GM19463 (cell line): ENCODE data around the gene C2CD5.
"Not testable (repeated sequence)": the region's sequence is repeated elsewhere in the genome, so short reads cannot be mapped to it uniquely, and the experiment has no call there.

Source experiments
- ATAC-seq: cut with Tn5 transposase; IDR thresholded peaks from one replicate; pipeline ENCODE4 v1.9.1; 2021; ENCODE audit warnings: mild to moderate bottlenecking, moderate library complexity; ENCODE audit not compliant: unreplicated experiment

Gene C2CD5

DNA sequence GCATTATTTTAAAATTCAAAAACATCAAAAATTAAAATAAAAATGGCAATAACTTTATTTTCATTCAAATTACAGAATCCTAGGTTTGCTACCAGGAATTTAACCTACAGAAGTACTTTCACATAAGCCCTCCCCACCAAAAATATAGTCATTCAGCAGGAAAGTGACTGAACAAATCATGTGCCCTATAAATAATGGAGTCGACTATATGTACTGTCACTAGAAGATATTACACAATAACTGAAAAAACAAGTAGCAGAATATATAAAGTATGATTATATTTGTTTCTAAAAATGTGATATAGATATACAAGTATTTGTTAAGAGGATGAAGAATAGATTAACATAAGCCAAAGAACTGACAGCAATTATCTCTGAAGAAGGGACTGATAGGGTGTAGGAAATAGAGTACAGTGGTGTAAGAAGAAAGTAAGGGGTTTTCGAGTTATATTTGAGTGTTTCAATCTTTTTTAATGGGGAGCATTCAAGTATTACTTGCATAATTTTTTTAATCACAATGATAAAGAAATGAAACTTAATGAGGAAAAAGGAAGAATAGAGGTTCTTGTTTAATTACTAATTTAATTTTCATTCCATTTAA is 7.9 kb downstream of the C2CD5 start:
- no peak for ATAC-seq

DNA sequence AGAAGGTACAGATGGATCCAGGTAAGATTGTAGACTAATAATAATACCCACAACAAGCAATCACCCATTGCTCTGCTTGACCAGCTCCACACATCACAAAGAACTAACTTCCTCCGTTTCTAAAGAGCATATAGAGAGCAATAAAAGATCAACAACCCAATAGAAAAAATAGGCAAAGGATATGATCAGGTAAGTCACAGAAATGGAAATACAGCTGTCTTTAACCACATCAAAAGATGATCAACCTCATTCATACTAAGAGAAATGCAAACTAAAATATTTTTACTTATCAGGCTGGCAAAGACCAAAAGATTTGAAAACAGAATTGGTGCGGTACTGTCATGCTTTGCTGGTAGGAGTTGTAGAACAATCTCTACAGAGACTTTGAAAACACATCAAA is 8.9 kb downstream of the C2CD5 start:
- ATAC-seq = no peak

DNA sequence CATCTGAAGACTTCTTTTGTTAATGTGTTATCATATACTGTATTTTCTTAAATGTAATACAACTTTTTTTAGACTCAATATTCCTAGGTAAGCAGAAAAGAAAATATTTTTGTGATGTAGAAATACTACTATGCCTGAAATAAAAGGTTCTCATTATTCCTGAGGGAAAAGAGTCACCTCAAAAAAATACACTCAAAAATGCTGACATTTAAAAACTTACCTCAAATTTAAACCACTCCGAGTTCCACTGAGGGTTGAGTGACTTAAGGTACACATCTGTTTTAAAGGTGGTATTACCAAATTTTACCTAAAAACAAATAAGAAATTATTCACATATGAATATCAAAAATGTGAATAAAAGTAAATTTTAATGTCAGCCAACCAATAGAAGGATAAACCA is 9.3 kb downstream of the C2CD5 start:
- no peak for ATAC-seq

DNA sequence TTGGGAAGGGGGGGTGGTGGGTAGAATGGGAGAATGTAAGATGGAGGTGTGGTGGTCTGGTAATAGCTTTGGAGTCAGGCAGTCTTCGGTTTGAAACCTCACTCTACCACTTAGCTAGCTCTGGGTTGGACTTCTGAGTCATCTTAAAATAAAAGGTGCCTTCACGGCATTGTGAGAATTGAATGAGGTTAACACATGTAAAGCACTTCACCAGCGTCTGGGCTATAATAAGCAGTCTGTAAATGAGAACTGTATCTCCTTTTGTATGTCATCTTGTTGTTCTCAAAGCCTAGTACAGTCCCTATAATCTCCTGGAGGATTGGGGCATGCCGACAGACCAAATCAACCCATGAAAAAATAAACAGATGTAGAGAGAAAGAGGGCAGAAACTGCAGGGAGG is 11.2 kb downstream of the C2CD5 start:
- peak; percentile 61 for ATAC-seq

DNA sequence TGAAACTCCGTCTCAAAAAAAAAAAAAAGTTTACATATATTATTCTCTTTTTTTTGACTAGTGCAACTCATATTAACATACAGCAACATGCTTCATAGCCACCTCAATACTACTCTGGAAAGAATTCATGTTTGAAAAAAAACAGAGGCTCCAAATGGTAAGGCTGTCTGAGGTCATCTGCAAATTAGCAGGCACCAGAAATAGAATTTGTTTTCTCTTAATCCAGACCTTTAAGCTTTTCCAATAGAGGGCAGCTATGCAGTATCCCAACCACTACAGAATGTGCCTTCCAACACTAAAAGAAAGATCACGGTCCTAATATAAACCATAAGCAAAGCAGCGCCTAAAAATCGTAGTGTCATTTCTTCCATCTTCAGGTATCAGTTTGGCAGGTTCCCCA is 12.0 kb downstream of the C2CD5 start:
- ATAC-seq = no peak

DNA sequence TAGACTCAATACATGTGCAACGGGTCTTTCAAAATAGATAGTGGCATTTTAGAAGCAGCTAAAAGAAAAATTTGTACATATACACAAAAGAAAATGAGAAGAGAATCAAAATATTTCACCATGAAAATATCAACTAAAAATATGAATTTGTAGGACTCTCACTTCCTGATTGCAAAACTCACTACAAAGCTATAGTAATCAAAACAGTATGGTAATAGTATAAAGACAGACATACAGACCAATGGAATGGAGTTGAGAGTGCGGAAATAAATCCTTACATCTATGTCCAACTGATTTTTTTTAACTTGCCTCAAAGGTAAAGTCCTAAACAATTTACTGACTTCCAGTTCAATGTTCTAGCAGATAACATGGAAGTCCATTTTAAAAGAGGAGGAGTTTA is 13.1 kb downstream of the C2CD5 start:
- ATAC-seq = no peak

DNA sequence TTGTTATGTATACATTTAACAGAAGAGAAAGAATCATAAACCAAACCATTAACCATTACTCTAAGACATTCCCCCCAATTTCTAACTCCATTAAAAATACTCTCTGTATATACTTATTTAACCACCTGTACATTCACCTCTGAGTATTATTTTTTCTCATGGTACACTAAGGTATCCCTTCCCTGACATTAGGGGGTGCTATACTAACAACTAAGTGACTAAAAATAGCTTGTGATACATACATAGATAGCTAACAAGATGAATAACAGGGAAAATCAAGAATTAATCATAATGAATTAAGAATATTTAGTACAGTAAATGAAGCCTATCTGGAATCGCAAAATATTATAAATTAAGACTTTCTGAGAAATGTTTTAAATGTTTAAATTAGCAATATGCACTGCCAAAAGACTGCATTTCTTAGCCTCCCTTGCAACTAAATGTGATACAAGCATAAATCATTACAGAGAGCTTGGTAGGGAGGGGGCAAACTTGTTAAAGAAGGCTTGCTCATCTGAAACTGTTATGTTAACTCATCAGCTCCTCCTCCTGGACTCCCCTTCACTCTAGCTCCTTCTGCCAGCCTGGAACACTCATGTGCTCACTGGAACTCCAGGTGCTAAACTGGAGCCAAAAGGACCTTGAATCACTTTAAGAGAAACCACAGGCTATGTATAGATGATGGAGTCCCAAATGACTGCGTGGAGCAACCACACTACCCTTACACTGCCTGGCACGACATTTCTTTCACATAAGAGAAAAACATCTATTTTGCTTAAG is 14.9 kb downstream of the C2CD5 start:
- peak; percentile 65 for ATAC-seq

DNA sequence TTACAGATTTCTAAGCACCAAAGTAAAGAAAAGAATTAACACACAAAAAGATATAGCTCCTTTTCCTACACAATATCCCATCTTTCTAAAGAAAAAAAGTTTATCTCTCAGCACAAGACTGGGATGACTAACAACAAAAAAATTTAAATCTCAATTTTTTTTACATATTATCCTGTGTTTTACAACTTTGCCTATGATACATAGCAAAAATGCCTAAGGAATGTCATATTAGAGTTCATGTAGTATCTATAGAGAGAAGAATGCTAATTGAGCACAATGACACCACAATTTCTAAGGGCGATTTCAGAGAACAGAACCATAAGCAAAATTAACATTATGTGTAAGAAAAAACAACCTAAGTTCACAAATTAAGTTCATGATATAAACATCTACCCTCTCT is 16.3 kb downstream of the C2CD5 start:
- no peak for ATAC-seq

DNA sequence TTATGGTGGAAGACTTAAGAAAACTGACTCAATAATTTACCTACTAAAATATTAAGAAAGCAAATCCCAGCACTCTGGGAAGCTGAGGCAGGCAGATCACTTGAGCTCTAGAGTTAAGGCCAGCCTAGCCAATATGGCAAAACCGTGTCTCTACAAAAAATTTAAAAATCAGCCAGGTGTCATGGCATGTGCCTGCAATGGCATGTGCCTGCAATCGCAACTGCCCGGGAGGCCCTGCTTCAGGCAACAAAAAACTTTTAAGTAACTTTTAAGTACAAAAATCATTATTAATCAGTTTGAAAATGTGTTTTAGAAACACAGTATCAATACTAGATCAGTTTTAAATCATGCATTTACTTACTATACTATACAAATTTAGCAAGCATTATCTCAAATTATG is 17.5 kb downstream of the C2CD5 start:
- ATAC-seq = no peak

DNA sequence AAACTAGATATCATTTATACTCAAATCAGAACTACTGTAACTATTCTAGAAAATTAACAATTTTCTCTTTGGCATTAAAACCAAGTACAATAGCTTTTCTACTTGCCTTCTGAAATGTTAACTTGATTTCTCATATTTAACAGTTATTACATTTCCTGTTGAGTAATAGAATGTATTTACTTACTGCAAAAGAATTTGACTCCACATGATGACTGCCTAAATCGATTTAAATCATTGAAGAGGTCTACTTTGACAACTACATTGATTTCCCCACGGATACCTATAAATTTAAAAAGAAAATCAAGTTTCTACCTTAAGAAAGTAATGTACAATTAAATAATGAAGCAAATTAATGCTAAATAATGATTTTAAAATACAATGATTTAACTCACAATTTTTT is 18.9 kb downstream of the C2CD5 start:
- no peak for ATAC-seq

DNA sequence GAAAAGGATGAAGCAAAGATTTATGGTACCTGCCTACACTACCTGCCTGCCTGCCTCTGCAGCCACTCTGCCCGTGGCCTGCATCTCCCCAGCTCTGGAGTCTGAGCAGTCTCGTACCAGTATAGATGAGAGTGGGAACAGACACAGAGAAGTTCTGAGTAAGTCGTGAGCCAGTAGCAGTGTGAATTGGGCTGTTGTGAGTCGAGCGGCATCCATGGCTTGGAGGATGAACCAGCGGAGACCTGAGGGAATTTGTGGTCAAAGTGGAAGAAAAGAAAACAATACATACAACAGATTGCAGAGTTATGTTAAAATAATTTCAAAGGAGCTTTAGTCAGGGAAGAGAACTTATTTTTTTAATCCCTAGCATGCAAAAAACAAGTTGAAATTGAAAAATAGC is 25.3 kb downstream of the C2CD5 start:
- no peak for ATAC-seq

DNA sequence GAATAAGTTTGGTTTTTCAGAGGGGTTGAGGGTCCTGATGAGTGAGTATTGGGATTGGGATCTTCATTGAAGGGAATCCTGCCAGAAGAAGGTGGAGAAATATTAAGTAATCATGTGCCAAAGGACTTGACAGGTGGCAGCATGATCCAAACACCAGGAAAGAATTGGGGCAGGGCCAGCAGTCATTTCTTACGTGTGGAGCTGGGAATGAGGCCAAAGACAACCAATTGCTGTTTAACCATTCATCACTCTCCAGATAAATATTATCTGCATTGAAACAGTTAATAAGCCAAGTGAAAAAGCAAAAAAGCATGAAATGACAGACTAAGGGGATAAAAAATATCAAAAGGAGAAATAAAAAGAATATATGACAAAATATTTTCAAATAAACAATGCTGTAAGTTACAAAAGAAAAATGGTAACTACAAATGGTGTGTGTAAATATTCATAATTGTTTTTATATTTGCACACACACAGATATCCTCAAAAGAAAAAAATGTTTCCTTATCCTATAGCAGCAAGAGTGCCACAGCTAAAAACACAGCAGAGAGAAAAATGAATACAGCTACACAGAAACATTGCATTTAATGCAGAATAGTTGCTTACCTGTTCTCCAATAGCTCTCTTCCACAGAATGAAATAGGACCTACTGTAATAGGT is 26.2 kb downstream of the C2CD5 start:
- ATAC-seq = no peak

DNA sequence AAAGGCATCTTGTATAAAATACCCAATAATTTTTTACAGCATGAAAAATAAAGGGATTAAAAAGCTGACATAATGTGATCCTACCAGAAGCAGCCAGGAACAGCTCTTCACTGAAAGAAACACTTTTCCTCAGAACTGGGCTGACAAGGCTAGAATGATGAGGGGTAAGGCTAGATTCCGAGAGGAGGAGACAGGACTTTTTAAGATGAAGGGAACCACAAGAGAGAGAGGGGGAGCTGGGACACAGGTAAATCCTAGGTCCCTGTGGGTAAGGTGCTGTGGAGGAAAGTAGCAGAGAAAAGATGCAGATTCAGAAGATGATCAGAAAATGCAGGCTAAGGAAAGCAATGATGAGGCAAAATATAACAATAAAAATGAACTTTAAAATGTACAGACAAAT is 29.5 kb downstream of the C2CD5 start:
- no peak for ATAC-seq

DNA sequence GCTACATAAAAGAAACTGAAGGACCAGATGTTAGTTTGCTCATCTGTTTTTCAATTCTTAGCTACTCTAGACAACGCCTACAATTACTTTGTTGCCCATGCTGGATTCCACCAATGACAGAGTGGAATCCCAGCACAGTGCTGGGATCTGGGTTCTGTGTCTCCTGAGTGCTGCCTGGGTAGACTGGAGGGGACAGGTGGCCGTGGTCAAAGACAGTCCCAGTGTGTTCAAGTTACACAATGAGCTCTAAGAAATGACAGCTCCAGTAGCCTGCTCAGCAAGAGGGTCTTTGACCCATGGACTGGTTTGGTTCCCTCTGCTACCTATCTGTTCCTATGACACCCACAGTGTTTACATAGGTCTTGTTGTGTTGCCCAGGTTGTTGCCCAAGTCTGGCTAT is 38.5 kb downstream of the C2CD5 start:
- ATAC-seq = no peak

DNA sequence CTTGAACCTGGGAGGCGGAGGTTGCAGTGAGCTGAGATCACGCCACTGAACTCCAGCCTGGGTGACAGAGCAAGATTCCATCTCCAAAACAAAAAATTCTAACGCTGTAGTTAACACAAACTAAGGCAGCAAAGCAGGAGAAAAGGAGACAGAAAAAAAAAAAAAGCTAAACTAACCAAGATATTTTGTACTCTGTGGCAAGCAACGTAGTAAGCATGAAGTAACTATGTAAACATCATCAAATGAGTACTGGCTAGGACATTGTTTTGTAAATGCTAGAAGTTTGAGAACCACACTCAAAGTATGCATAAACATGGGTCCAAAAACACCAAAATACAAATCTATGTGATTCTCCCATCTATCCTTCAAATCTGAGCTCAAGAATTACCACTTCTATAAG is 44.2 kb downstream of the C2CD5 start:
- no peak for ATAC-seq

DNA sequence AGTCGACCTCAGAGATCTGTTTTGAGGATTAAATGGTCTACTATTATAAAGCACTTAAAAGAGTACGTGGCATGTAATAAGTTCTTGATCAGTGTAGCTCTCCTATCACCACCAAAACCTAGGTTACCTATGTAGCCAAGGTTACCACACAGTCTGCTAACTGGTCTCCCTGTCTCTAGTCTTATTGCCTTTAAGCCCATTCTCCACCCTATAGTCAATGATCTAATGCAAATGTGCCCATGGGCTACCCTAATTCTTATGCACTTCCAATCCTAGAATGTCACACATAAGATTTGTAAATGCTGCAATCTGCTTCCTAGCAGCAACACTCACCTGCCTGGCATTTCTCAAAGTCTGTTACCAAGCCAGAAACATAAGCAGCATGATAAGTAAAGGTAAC is 44.9 kb downstream of the C2CD5 start:
- no peak for ATAC-seq

DNA sequence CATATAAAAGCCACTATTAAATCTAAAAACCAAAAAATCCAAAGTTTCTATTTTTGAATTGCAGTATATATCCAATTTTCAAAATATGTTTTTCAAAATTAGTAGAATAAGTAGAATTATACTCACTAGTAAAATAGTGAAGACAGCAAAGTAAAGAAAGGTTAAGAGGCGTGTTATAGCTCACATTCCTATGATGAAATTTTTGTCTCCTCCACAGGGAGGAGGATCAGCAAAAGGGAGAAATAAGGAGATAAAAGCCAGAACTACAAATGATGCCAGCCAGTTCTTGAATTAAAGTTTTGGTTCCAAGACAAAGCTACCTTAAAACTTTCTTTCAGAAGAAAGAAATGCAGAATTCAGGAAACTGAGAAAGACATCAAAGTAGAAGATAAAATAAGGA is 50.0 kb downstream of the C2CD5 start:
- no peak for ATAC-seq

DNA sequence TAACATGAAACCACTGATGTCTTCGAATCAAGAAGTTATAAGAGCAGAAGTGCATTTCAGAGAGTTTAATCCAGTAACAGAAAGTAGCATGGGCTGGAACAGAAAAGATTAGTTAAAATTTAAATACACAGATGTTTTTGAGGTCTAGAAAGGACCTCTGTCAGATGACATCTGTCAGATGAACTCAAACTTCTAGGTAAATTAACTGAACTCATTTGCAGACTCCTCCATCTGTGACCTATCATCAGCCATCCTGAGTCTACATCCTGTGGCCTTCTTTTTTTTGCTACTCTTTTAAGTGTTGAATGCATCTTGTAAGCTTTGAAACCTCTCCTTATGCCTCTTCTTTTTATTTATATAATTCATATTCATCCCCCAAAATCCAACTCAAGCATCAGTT is 53.3 kb downstream of the C2CD5 start:
- peak; percentile 62 for ATAC-seq

DNA sequence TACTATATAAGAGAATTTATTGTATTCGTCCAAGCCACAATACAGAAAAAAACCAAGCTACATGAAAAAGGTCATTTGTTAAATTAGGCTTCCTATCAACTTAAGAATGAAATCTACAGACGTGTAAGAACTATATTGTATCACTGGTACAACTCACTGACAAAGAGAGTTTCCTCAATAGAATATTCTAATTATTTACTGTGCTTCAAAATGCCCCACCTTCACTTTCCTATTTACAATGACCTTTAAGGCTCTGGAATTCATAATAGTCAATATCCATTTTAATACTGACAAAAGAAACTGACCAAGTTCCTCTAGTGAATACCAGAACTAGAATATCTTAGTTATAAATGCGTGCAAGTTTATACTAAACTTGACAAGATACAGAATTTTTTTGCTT is 55.9 kb downstream of the C2CD5 start:
- no peak for ATAC-seq

DNA sequence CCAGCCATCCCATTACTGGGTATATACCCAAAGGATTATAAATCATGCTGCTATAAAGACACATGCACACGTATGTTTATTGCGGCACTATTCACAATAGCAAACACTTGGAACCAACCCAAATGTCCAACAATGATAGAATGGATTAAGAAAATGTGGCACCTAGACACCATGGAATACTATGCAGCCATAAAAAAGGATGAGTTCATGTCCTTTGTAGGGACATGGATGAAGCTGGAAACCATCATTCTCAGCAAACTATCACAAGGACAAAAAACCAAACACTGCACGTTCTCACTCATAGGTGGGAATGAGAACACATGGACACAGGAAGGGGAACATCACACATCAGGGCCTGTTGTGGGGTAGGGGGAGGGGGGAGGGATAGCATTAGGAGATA is 56.7 kb downstream of the C2CD5 start:
- not testable (repeated sequence) for ATAC-seq

DNA sequence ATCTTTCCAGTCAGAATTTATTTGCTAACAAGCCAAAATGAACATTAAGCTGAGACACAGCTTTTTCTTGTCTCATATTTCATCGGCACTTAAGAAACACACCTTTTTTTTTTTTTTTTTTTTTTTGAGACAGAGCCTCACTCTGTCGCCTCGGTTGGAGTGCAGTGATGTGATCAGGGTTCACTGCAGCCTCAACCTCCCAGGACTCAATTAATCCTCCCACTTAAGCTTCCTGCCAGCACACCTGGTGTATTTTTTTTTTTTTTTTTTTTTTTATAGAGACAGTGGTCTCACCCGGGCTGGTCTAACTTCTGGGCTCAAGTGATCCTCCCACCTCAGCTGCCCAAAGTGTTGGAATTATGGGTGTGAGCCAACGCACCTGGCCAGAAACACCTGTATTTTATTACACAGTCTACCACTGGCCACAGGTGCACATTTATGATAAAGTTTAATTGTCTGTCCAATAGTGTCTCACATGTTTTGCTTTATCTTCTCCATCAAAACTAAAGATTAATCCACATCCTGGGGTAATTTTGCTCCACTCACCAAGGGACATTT is 62.7 kb downstream of the C2CD5 start:
- no peak for ATAC-seq

DNA sequence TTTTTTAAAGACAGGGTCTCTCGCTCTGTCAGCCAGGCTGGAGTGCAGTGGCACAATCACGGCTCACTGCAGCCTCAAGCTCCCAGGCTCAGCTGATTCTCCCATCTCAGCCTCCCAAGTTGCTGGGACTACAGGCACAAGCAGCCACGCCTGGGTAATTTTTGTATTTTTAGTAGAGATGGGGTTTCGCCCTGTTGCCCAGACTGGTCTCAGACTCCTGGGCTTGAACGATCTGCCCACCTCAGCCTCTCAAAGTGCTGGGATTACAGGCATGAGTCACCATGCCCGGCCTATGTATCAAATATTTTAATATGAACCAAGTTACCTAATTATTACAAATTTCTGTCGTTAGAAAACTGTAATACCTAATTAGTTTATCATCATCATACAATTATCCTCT is 63.5 kb downstream of the C2CD5 start:
- peak; percentile 31 for ATAC-seq
